Vagina (tissue), 2 donors: ENCODE results near the gene NOP56. TPM values are rescaled to one million over a fixed set of nuclear protein-coding genes. Genes with fewer than 3 reads are reported as not detected.
"Not testable (repeated sequence)": the region's sequence is repeated elsewhere in the genome, so short reads cannot be mapped to it uniquely, and the experiment has no call there.

Experiments used
- DNase-seq, 2 donors: peaks; one replicate each; pipeline ENCODE4 v3.0.0-alpha.2; 2017; ENCODE audit errors: extremely low spot score in 2 of 2
- H3K27ac ChIP-seq: fragments of 200-600 bp; sonication (generic); one replicate; pipeline ENCODE4 v1.5.1; 2019
- H3K27me3 ChIP-seq: fragments of 200-600 bp; sonication (generic); one replicate; pipeline ENCODE4 v1.5.1; 2019
- H3K36me3 ChIP-seq, 2 donors: fragments of 200-600 bp; sonication (generic); one replicate each; pipeline ENCODE4 v1.5.1; 2017 to 2019
- H3K4me1 ChIP-seq: fragments of 200-600 bp; sonication (generic); one replicate; pipeline ENCODE4 v1.5.1; 2019
- H3K4me3 ChIP-seq, 2 donors: fragments of 200-600 bp; sonication (generic); 1 replicate in 1 of 2; 2 replicates in 1 of 2; pipeline ENCODE4 v1.5.1; 2016 to 2019
- H3K9me3 ChIP-seq: fragments of 200-600 bp; sonication (generic); one replicate; pipeline ENCODE4 v1.5.1; 2019
- CTCF ChIP-seq, 3 experiments: fragments of 450-650 bp in 2 of 3; fragments of 200-600 bp in 1 of 3; sonication (generic) in 1 of 3; IDR thresholded peaks; one replicate each; pipeline ENCODE4 v1.5.1; 2017 to 2019; ENCODE audit warnings: antibody characterized with exemption in 3 of 3, mild to moderate bottlenecking in 2 of 3, moderate library complexity in 2 of 3
- POLR2A ChIP-seq, 2 donors: fragments of 450-650 bp; IDR thresholded peaks; one replicate each; pipeline ENCODE4 v1.6.1; 2017; ENCODE audit warnings: antibody characterized with exemption in 2 of 2, mild to moderate bottlenecking in 2 of 2, moderate library complexity in 2 of 2
- POLR2AphosphoS5 ChIP-seq, 2 donors: sonication (generic); formaldehyde crosslinking; IDR thresholded peaks; one replicate each; pipeline ENCODE4 v1.9.0; 2017; ENCODE audit warnings: antibody characterized with exemption in 2 of 2, mild to moderate bottlenecking in 2 of 2, low read depth in 1 of 2; ENCODE audit not compliant: insufficient read depth in 1 of 2
- intact Hi-C: fragments of 100-400 bp; cut with DNase I; formaldehyde crosslinking; loops from one replicate; pipeline ENCODE4 v1.15.1; 2023
- total RNA-seq: library from RNA; depleted of rRNA; stranded (reverse); fragments of >200 nt; gene quantifications from one replicate; pipeline ENCODE4 v1.2.3, GENCODE V29; 2016

NOP56 gene
- total RNA-seq, 1 donor from 2014 or later, result 87.7 TPM

- TF ChIP-seq CTCF (IDR thresholded peaks at IDR 0.05) (no peak), POLR2A (IDR thresholded peaks at IDR 0.05) (no peak), POLR2AphosphoS5 (IDR thresholded peaks at IDR 0.05; ENCODE audit: insufficient read depth in 1 of 2, low read depth in 1 of 2) (no peak)
- H3K27ac ChIP-seq, result no peak overlapping the region
- no peaks in the 10 kb centered on the region for H3K4me1 ChIP-seq
- intact Hi-C loops, result no loop called here
- H3K9me3 ChIP-seq, result no peaks in the 10 kb centered on the region
- no peak for DNase-seq
- no peaks in the 10 kb centered on the region for H3K36me3 ChIP-seq
- no peaks in the 10 kb centered on the region for H3K27me3 ChIP-seq
- no peak overlapping the region for H3K4me3 ChIP-seq
Measured at GRCh38 chr20:2680046-2680445, 27.6 kb downstream of the NOP56 start.

- H3K27me3 ChIP-seq, H3K4me3 ChIP-seq, intact Hi-C loops, H3K4me1 ChIP-seq, H3K27ac ChIP-seq, H3K9me3 ChIP-seq, H3K36me3 ChIP-seq, DNase-seq: not testable (repeated sequence)
Measured at GRCh38 chr20:2682040-2682439, 29.6 kb downstream of the NOP56 start.

GRCh38 chr20:2684817-2685216, 32.4 kb downstream of the NOP56 start:
- H3K9me3 ChIP-seq, H3K27ac ChIP-seq, H3K4me1 ChIP-seq, H3K27me3 ChIP-seq, H3K4me3 ChIP-seq, intact Hi-C loops, DNase-seq, H3K36me3 ChIP-seq: not testable (repeated sequence)

GRCh38 chr20:2687514-2687913, 35.1 kb downstream of the NOP56 start:
- TF ChIP-seq POLR2AphosphoS5 (IDR thresholded peaks at IDR 0.05; ENCODE audit: insufficient read depth in 1 of 2, low read depth in 1 of 2) (no peak), CTCF (IDR thresholded peaks at IDR 0.05) (no peak), POLR2A (IDR thresholded peaks at IDR 0.05) (no peak)
- intact Hi-C loops, result no loop called here
- no peaks in the 10 kb centered on the region for H3K9me3 ChIP-seq
- H3K4me3 ChIP-seq, result no peak overlapping the region
- H3K4me1 ChIP-seq, result peaks cover 4% of the 10 kb centered on the region
- no peaks in the 10 kb centered on the region for H3K36me3 ChIP-seq
- no peaks in the 10 kb centered on the region for H3K27me3 ChIP-seq
- DNase-seq, result no peak
- no peak overlapping the region for H3K27ac ChIP-seq

- no peaks in the 10 kb centered on the region for H3K9me3 ChIP-seq
- TF ChIP-seq POLR2AphosphoS5 (IDR thresholded peaks at IDR 0.05; ENCODE audit: insufficient read depth in 1 of 2, low read depth in 1 of 2), result no peak
- no peak for TF ChIP-seq POLR2A (IDR thresholded peaks at IDR 0.05)
- peak in 1 of 3 experiments; percentile 22 for TF ChIP-seq CTCF (IDR thresholded peaks at IDR 0.05)
- DNase-seq, result no peak
- H3K27me3 ChIP-seq, result no peaks in the 10 kb centered on the region
- no peak overlapping the region for H3K4me3 ChIP-seq
- H3K4me1 ChIP-seq, result peaks cover 4% of the 10 kb centered on the region
- intact Hi-C loops, result no loop called here
- H3K36me3 ChIP-seq, result no peaks in the 10 kb centered on the region
- H3K27ac ChIP-seq, result no peak overlapping the region
Measured at GRCh38 chr20:2688041-2688591, 35.7 kb downstream of the NOP56 start.

- H3K27me3 ChIP-seq, result no peaks in the 10 kb centered on the region
- H3K4me3 ChIP-seq, result no peak overlapping the region
- H3K36me3 ChIP-seq, result no peaks in the 10 kb centered on the region
- DNase-seq, result no peak
- H3K4me1 ChIP-seq, result peaks cover 22% of the 10 kb centered on the region
- no peak overlapping the region for H3K27ac ChIP-seq
- intact Hi-C loops, result no loop called here
- H3K9me3 ChIP-seq, result no peaks in the 10 kb centered on the region
- no peak for TF ChIP-seq POLR2A (IDR thresholded peaks at IDR 0.05)
- no peak for TF ChIP-seq POLR2AphosphoS5 (IDR thresholded peaks at IDR 0.05; ENCODE audit: insufficient read depth in 1 of 2, low read depth in 1 of 2)
Measured at GRCh38 chr20:2690213-2690612, 37.8 kb downstream of the NOP56 start.
